NOMO-1 treated with DMSO at 0.1 percent for 48 hours (cell line): ENCODE measurements around the gene CENPK.
A peak's percentile ranks its signal among the peaks of the same experiment; 100 is the strongest.
"Not testable (repeated sequence)": the region's sequence is repeated elsewhere in the genome, so short reads cannot be mapped to it uniquely, and the experiment has no call there.

Source experiments
- DNase-seq: peaks from one replicate; lab custom pipeline; 2025; ENCODE audit not compliant: unreplicated experiment; lab: John Stamatoyannopoulos, UW

CENPK gene

DNA sequence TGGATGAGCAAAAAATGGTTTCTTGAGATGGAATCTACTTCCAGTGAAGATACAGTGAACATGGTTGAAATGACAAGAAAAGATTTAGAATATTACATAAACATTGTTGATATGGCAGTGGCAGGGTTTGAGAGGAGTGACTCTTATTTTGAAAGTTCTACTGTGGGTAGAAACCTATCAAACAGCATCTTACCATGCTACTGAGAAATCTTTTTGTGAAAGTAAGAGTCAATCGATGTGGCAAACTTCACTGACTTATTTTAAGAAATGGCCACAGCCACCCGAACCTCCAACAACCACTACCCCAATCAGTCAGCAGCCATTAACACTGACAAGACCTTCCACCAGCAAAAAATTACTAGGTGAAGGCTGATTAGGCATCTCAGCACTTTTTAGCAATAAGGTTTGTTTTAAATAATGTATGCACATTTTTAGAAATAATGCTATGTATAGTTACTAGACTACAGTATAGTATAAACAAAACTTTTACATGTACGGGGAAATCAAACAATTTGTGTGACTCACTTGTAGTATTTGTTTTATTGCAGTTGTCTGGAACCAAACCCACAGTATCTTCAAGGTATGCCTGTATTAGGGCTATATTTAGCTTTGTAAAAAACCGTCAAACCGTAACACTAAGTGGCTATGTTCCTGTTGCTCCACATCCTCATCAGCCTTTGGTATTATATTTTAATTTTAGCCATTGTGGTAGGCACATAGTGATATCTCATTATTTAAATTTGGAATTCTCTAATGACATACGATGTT lies 50.6 kb downstream of the CENPK start:
- no peak for DNase-seq

DNA sequence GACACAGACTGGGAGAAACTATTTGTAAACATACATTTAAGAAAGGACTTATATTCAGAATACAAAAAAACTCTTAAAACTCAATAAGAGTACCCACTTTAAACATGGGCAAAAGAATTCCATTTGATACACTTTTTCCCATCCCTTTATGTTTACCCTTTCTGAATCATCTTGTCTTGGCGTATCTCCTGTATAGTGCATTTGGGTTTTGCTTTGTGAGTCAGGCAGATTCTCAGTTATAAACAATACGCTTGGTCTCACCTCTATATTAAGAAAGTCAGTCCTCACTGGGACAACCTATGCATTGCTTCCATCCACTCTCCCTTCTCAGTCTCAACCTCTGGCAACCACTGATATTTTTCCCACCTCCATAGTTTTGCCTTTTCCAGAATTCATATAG lies 54.0 kb downstream of the CENPK start:
- no peak for DNase-seq

DNA sequence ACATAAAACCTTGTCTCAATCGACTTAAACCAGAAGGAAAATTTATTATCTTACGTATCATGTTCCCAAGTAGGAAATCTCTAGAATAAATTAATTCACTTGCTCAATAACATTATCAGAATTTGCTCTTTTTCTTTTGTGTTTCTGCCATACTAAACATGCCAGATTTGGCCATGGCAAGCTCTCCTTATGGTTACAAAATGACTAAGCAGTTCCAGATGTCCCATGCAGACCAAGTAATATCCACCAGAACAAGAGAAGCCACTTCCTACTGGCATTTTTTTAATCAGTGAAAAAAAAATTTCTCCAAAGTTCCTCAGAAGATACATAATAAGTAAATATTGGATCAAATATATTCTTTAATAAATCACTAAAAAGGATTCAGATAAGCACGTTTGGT lies 56.0 kb downstream of the CENPK start:
- no peak for DNase-seq

DNA sequence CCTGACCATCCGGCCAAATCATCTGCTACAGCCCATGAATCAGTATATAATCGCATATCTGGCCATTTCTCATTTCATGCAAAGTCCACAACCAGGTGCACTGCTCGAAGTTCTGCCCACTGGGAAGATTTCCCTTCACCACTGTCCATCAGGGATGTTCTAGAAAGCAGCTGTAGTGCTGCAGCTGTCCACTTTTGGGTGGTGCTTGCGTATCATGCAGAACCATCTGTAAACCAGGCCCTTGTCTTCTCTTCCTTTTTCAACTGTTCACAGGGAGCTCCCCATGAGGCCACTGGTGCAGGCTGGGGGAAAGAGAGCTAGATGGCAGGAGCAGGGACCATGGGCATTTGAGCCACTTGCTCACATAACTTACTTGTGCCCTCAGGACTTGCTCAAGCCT lies 73.8 kb downstream of the CENPK start:
- DNase-seq = no peak

DNA sequence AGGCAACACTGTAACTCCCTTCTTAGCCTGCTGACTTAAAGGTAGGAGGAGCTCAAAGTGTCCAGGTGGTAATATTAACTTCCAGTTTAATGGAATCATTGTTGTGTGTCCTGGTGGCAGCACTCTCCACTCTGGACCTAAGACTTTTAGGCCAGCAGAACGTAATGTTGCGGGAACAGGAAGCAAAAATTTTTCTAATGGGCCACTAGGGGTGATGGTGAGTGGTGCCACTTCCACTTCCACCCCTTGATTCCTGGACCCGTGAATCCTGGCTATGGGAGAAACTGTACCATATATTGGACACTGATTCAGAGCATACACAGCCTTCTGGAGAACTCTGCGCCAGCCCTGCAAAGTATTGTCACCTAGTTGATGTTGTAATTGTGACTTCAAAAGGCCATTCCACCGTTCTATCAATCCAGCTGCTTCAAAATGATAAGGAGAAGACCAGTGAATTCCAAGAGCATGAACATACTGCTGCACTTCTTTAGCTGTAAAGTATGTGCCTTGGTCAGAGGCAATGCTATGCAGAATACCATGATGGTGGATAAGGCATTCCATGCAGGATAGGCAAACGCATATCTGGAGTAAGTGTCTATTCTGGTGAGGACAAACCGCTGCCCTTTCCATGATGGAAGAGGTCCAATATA lies 74.8 kb downstream of the CENPK start:
- not testable (repeated sequence) for DNase-seq

DNA sequence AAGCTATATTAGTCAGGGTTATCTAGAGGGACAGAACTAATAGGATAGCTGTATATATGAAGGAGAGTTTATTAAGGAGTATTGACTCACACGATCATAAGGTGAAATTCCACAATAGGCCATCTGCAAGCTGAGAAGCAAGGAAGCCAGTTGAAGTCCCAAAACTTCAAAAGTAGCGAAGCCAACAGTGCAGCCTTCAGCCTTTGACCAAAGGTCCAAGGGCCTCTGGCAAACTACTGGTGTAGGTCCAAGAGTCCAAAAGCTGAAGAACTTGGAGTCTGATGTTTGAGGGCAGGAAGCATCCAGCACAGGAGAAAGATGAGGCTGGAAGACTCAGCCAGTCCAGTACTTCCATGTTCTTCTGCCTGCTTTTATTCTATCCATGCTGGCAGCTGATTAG lies 76.2 kb downstream of the CENPK start:
- not testable (repeated sequence) for DNase-seq

DNA sequence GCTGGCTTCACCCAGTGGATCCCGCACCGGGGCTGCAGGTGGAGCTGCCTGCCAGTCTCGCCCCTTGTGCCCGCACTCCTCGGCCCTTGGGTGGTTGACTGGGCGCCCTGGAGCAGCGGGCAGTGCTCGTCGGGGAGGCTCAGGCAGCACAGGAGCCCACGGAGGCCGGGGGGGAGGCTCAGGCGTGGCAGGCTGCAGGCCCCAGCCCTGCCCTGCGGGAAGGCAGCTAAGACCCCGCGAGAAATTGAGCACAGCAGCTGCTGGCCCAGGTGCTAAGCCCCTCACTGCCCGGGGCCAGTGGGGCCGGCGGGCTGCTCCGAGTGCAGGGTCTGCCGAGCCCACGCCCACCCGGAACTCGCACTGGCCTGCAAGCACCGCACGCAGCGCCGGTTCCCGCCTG lies 77.6 kb downstream of the CENPK start:
- no peak for DNase-seq

DNA sequence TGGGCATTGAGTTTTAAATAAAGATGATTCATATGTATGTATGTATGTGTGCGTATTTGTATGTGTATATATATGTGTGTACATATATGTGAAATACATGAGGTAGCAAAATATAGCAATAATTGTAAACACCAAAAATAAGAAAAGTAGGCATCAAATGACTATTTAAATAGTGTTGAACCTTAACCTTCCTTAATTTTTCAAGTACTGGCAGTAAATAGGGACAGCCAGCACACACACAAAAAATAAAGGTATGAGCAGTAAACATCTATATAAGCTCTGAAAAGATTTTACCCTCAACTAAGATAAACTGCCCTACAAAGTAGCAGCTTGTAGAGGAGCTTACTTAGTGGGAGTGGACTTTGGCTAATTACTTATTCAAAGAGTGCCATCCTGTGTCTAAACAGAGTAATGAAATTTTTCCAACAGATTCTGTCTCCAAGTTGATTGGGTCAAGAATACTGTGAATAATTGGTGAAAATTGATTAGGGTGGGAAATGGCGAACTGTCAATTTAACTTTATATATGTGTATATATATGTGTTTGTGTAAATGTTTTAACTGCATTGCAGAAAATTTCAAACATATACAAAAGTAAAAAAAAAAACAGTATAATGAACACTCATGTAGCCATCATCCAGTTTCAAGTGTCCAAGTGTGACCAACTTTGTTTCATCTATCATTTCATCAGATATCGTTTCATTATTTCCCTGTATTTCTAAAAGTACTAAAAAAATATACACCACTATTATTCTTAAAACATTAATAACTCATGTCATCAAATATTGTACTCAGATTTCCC lies 79.2 kb downstream of the CENPK start:
- peak; percentile 73 for DNase-seq

DNA sequence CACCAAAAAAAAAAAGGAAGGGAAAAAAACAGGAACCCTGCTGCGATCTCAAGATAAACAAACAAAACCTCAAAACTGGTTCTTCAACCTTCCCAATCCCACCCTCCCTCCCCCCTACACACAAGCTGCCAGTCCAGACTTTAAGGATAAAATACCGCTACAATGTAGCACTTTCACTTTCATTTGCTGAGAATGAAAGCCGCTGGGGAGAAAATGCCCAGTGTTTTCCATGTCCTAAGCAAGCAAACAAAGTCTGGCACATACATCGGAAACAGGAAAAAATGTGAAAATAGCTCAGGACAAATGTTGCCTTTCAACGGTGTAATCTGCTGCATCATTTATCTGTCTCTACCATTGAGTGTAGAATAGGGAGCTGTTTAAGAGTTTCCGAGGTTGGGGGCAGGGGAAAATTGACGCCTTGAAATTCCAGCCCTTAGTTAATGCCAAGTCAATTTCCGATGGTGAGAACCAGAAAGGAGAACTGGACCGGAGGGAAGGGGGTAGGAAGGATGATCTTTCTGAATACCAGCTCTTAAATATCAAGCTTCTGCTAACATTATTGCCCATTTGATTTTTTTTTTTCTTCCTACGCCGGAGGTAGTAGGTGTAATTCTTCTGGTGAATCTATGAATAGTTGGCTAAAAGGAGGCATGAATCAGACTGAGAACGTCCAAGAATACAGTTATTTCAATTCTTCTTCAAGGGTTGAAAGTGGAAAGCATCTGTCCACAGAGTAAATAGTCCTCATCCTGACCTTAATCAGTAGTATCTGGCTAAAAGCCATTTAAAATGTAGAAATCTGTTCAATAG lies 80.0 kb downstream of the CENPK start:
- DNase-seq = no peak

DNA sequence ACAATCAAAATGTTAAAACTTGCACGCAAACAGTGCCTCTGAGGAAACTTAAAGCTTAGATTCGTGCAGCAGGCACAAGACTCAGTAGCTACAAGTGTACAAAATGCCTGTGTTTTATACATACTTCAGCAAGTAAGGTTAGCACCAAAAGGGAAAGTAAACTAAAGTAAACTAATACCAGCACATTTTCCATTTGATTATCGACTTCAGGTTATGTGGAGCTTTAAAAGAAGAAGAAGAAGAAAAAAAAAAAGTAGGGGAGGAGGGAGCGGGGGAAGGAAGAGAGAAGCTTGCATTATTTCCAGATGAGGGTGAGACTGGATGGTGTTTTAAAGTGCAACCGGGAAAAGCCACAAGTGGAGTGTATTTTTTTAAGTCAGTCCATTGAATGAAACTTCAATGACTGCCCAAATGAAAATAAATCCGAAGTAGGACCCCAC lies 80.7 kb downstream of the CENPK start:
- no peak for DNase-seq

DNA sequence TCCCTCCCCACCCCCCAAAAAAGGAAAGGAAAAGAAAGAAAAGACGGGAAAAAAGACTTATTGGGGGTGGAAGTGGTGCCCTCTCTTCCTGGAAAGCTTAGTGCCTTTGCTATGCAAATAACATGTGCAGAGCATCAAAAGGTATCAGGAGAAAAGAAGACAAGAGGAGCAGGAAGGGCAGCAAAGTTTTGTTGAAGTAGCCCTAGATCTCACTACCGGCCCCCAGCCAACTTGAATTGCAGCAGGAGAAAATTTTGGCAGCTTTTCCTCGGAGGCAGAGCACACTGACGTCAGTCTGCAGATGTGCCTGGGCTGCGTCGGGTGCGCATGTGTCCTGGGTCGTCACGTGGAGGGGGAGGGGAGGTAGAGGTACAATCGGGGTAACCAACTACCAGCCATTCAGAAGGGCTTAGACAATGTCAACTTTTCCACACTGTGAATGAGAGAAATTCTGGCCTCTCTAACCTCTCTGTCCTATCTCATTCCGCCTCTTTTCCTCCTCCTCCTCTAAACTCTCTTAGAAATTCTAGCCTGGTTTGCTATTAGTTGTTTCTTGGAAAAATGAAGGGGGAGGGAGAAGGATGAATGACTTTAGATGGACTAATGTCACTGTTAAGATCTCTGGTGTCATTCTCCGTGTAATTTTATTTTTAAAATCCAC lies 81.2 kb downstream of the CENPK start, which contains the start of gene ADAMTS6:
ADAMTS6 (minus strand) TSS at position 286 of the 661 bp plus-strand sequence. CDS start 8,247 bp downstream, outside the sequence.
- DNase-seq = no peak

DNA sequence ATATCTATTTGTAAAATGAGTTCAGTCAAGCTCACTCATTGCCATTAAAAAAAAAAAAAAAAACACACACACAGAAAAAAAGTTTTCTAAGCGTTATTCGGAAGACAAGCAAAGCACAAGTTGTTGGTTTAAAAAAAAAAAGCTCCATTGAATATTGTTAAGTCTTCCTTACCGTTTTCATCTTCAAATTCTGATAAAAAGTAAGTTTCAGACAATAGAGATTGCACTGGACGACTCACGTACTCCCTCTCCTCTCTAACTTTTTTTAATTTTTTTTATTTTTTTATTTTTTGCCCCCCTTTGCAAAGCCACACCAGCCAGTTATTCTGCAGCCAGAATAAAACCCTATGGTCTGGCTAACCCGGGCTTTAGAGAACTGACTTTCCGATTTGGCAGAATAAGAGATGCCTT lies 81.8 kb downstream of the CENPK start:
- DNase-seq = no peak

DNA sequence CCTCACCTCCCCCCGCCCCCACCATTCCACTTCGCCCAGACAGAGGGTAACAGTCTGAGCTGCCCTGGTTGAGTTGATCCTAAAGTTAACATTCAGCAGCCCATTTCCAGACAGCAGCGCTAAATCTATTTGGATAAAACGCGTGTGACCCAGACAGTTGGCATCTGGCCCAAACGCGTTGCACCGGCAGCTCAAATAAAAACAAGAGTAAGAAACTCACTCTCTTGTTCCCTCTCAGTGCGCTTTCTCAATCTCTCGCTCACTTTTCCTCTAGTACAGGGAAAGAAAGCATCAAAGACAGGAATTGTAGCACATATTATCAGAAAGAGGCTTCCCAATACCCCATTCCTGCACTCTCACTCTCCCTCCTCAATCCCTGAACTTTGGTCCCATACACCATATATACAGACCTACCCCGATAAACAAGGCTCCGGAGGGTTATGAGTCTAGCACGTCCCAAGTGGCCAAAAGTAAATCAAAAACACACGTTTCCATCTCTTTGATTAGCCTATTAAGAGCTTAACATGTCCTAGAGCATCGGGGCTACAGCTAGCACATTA lies 82.6 kb downstream of the CENPK start:
- no peak for DNase-seq

DNA sequence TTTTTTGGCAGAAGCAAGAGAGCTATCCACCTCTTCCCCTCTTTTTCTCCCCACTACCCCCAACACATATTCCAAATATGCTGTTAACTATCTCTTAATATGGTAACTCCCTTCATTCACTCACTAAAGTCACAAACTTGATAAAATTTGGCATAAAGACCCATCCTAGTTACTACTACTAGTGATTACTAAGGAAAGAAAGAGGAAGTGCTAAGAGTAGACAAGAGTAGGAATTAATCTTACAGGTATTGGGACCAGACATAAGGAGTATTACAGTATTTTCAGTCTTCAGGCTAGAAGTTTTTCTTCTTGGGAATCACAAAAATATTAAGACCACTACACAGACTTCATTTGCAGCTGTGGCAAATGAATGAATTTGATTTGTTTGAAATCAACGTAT lies 83.4 kb downstream of the CENPK start:
- no peak for DNase-seq

DNA sequence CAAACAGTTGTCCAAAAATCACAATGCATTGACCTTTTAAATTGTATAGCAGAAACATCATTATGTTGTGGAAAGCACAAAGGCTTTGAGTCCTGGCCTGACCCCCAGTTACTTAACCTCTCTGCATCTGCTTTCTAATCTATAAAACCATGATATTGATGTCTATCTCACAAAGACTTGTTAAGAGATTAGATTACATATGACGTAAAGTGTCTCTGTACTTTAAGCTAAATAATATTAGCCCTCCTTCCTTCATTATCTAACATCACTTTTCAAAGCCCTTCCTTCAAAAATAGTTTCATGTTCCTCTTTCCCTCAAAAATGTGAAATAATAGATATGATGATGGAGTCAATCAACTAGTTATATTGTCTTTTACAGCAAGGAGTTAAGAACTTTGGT lies 84.6 kb downstream of the CENPK start:
- DNase-seq = no peak

DNA sequence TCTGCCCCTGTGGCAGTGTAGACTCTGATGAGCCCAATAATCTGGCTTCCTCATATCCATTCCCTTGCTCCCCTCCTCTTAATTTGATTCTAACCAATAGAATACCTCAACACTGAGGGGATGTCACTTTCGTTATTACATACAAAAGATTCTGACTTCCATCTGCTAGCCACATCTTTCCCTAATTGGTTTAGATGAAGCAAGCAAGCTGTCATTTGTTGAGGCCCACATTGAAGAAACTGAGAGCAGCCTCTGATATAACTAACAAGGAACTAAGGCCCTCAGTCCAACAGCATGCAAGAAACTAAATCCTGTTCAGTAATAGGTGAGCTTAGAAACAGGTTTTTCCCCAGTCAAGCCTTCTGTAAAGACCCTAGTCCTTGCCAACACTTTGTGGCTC lies 87.1 kb downstream of the CENPK start:
- DNase-seq = no peak

DNA sequence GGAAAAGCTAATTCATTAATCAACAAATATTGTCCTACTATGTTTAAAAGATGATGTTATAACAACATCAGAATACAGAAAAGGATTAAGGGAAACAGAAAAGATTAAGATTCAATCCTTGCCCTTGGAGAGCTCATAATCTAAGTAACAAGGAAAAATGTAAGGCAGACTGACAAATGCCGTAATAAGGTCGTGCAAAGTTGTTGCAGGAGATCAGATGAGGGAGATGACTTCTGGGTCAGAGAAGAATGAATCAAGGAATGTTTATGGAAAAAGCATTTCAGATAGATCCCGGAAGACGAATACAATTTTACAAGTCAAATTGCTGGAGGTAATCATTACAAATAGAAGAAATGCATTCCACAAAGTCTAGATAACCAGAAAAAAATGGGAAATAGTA lies 87.6 kb downstream of the CENPK start:
- DNase-seq = no peak

DNA sequence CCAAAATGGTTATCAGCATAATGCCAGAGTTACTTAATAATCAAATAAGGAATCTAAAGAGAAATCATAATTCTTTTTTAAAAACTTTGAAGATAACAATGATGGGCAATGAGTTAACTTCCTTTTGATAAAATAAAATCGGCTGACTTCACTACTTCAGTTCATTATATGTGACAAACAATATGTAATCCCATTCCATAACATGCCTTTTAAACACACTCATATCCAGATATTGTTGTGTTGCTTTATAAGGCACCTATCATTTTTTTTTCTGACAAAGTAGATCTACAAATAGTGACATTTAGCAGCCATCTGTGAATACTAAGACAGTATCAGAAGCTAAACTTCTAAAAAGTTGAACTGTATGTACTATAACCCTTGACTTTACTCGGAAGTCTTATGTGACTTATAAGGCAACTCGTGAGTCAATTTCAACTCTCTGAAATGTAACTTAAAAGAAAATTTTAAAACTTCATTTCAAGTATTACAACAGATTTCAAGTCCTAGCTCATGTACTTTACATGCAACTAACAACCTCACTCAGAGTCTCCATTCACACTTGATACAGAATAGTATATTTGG lies 88.7 kb downstream of the CENPK start:
- no peak for DNase-seq

DNA sequence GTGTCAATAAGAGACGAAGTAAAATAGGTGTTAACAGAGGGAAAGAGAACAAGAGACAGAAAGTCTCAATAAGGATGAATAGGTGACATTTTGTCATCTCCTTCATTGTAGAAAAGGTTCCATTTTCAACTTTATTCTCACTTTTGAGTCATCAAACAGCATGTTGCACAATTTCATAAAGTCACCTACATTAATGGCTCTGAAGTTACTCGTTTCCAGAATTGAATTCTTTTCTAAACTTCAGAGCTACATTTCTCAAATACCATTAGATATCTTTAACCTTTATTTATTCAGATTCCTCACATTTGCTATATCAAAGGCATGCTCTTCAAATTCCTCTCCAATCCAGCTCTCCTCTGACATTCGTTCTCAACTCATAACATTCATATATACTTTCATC lies 94.3 kb downstream of the CENPK start:
- no peak for DNase-seq
